Measurements from ENCODE around the gene SFXN1. TPM values are rescaled to one million over a fixed set of nuclear protein-coding genes. Genes with fewer than 3 reads are reported as not detected.

The SFXN1 gene
- total RNA-seq, 4 donors from 2014 or later = 28.0 to 48.1 (median 36.0) TPM

GRCh38 chr5:175519006-175519405 is 40.6 kb downstream of the SFXN1 start:
- intact Hi-C loops (cut with DNase I) = no loop called here
- TF ChIP-seq POLR2A (IDR thresholded peaks at IDR 0.05) (no peak), CTCF (IDR thresholded peaks at IDR 0.05) (no peak)
- Histone ChIP-seq H3K27ac (no peak overlapping the region), H3K27me3 (no peaks in the 10 kb centered on the region), H3K9me3 (no peaks in the 10 kb centered on the region), H3K4me3 (replicated peaks in 1 of 3) (no peak overlapping the region), H3K36me3 (peaks cover 18 to 45% of the 10 kb centered on the region in 2 donors), H3K4me1 (no peaks in the 10 kb centered on the region)
- DNase-seq = no peak
- WGBS, 2 donors = 87 to 92% methylated on average over 2 of the region's 2 CpGs

- no peak for TF ChIP-seq CTCF (IDR thresholded peaks at IDR 0.05)
- TF ChIP-seq POLR2A (IDR thresholded peaks at IDR 0.05) = no peak
- Histone ChIP-seq H3K27ac (no peak overlapping the region), H3K4me3 (replicated peaks in 1 of 3) (no peak overlapping the region), H3K36me3 (peaks cover 12 to 35% of the 10 kb centered on the region in 2 donors), H3K27me3 (no peaks in the 10 kb centered on the region), H3K9me3 (no peaks in the 10 kb centered on the region), H3K4me1 (no peaks in the 10 kb centered on the region)
- 92 to 96% methylated on average over 5 of the region's 5 CpGs for WGBS, 2 donors
- no peak for DNase-seq
- intact Hi-C loops (cut with DNase I) = no loop called here
Observed at GRCh38 chr5:175520321-175520720, 42.0 kb downstream of the SFXN1 start.

- no peak for DNase-seq
- no peak for TF ChIP-seq POLR2A (IDR thresholded peaks at IDR 0.05)
- no peak for TF ChIP-seq CTCF (IDR thresholded peaks at IDR 0.05)
- Histone ChIP-seq H3K4me3 (replicated peaks in 1 of 3) (no peak overlapping the region), H3K9me3 (no peaks in the 10 kb centered on the region), H3K4me1 (no peaks in the 10 kb centered on the region), H3K36me3 (peaks cover 12 to 35% of the 10 kb centered on the region in 2 donors), H3K27ac (no peak overlapping the region), H3K27me3 (no peaks in the 10 kb centered on the region)
- 91 to 95% methylated on average over 2 of the region's 2 CpGs for WGBS, 2 donors
- intact Hi-C loops (cut with DNase I) = no loop called here
Observed at GRCh38 chr5:175520873-175521272, 42.5 kb downstream of the SFXN1 start.

- intact Hi-C loops (cut with DNase I) = no loop called here
- H3K36me3 ChIP-seq = peaks cover 15 to 36% of the 10 kb centered on the region in 2 donors
- 90 to 91% methylated on average over 4 of the region's 4 CpGs for WGBS, 2 donors
Observed at GRCh38 chr5:175521313-175521833, 43.0 kb downstream of the SFXN1 start.

GRCh38 chr5:175523292-175523691 is 44.9 kb downstream of the SFXN1 start:
- Histone ChIP-seq H3K27me3 (no peaks in the 10 kb centered on the region), H3K4me3 (replicated peaks in 1 of 3) (no peak overlapping the region), H3K27ac (no peak overlapping the region), H3K4me1 (no peaks in the 10 kb centered on the region), H3K36me3 (peaks cover 8 to 35% of the 10 kb centered on the region in 2 donors), H3K9me3 (no peaks in the 10 kb centered on the region)
- DNase-seq = no peak
- intact Hi-C loops (cut with DNase I) = no loop called here
- TF ChIP-seq POLR2A (IDR thresholded peaks at IDR 0.05) (no peak), CTCF (IDR thresholded peaks at IDR 0.05) (no peak)

More at GRCh38 chr5:175521313-175521833, 43.0 kb downstream of the SFXN1 start:
- Histone ChIP-seq H3K27me3 (no peaks in the 10 kb centered on the region), H3K4me3 (replicated peaks in 1 of 3) (no peak overlapping the region), H3K4me1 (no peaks in the 10 kb centered on the region), H3K9me3 (no peaks in the 10 kb centered on the region), H3K27ac (no peak overlapping the region)
- no peak for TF ChIP-seq CTCF (IDR thresholded peaks at IDR 0.05)
- TF ChIP-seq POLR2A (IDR thresholded peaks at IDR 0.05) = no peak
- no peak for DNase-seq
